Esophagus muscularis mucosa (tissue), 4 donors: Measurements from ENCODE around the gene OBSCN.

Source experiments
- CTCF ChIP-seq, 3 experiments: fragments of 200-600 bp in 2 of 3; fragments of 450-650 bp in 1 of 3; sonication (generic) in 2 of 3; IDR thresholded peaks; one replicate each; pipeline ENCODE4 v1.5.1; 2017 to 2019; ENCODE audit warnings: antibody characterized with exemption in 3 of 3, mild to moderate bottlenecking in 2 of 3, moderate library complexity in 1 of 3
- EP300 ChIP-seq: sonication (generic); formaldehyde crosslinking; IDR thresholded peaks from one replicate; pipeline ENCODE4 v1.6.1; 2017; ENCODE audit warnings: antibody characterized with exemption
- POLR2A ChIP-seq: fragments of 450-650 bp; IDR thresholded peaks from one replicate; pipeline ENCODE4 v1.6.1; 2017; ENCODE audit warnings: antibody characterized with exemption, moderate library complexity, mild to moderate bottlenecking, low read depth
- POLR2AphosphoS5 ChIP-seq, 2 donors: sonication (generic); formaldehyde crosslinking; IDR thresholded peaks; one replicate each; pipeline ENCODE4 v1.6.1; 2017; ENCODE audit warnings: antibody characterized with exemption in 2 of 2

- no peak for TF ChIP-seq CTCF (IDR thresholded peaks at IDR 0.05)
- no peak for TF ChIP-seq POLR2A
- no peak for TF ChIP-seq EP300
- no peak for TF ChIP-seq POLR2AphosphoS5 (IDR thresholded peaks at IDR 0.05)
Measured at GRCh38 chr1:228410015-228410414, 202.2 kb downstream of the OBSCN start.
